DND-41 (cell line): ENCODE measurements around the gene PDS5B.
"Not testable (repeated sequence)": the region's sequence is repeated elsewhere in the genome, so short reads cannot be mapped to it uniquely, and the experiment has no call there.

Experiments used
- CTCF ChIP-seq: IDR thresholded peaks from 2 replicates; pipeline ENCODE4 v1.5.1; 2012; ENCODE audit warnings: borderline replicate concordance, low read length, moderate library complexity, mild to moderate bottlenecking; ENCODE audit not compliant: poor library complexity, severe bottlenecking; ENCODE audit errors: extremely low read depth
- EZH2 ChIP-seq: IDR thresholded peaks from 3 replicates; pipeline ENCODE4 v1.6.1; 2012; ENCODE audit warnings: borderline replicate concordance, low read depth, mild to moderate bottlenecking, moderate library complexity, low read length, inconsistent platforms; ENCODE audit not compliant: severe bottlenecking

GRCh38 chr13:32729097-32729496 is 142.8 kb downstream of the PDS5B start:
- not testable (repeated sequence) for TF ChIP-seq CTCF, EZH2
